ENCODE measurements around the gene KIF3B.
"Not testable (repeated sequence)": the region's sequence is repeated elsewhere in the genome, so short reads cannot be mapped to it uniquely, and the experiment has no call there.

The KIF3B gene

GRCh38 chr20:32355907-32356621 lies 78.6 kb downstream of the KIF3B start:
- H3K9me3 ChIP-seq (ENCODE audit: control extremely low read depth in 1 of 5, control insufficient read depth in 4 of 5, insufficient read depth in 2 of 5, low read depth in 1 of 5, low read length in 4 of 5); H3K36me3 ChIP-seq (ENCODE audit: control insufficient read depth in 4 of 4, insufficient read depth in 4 of 4, low read length in 3 of 4); H3K27me3 ChIP-seq (replicated peaks in 2 of 5; ENCODE audit: control insufficient read depth in 4 of 5, insufficient read depth in 5 of 5, low read length in 4 of 5); DNase-seq; POLR2A ChIA-PET: not testable (repeated sequence)
- CTCF ChIA-PET = interaction anchor here (1.4 to 2.0 kb wide), 3 partner anchors 8 to 19 kb away, joined by 3 to 5 read pairs (median 4); no protein-coding TSS in a partner anchor
- Histone ChIP-seq H3K27ac (ENCODE audit: insufficient read depth in 1 of 2, low read depth in 1 of 2, low read length in 2 of 2, poor library complexity in 1 of 2, severe bottlenecking in 2 of 2) (peak overlapping the region in 1 of 2 experiments; percentile 93), H3K4me3 (ENCODE audit: control insufficient read depth in 1 of 7, extremely low read depth in 1 of 7, insufficient read depth in 4 of 7, low read depth in 2 of 7, low read length in 6 of 7) (peak overlapping the region in 2 of 7 experiments; percentile 81 to 98), H3K4me1 (ENCODE audit: control extremely low read depth in 1 of 4, control insufficient read depth in 4 of 4, insufficient read depth in 4 of 4, low read length in 3 of 4) (peaks cover 17 to 34% (median 30%) of the 10 kb centered on the region in 4 experiments)
- WGBS (ENCODE audit: insufficient coverage) = 89% methylated on average over 3 of the region's 7 CpGs

- 32% methylated on average over 9 of the region's 13 CpGs for WGBS (ENCODE audit: insufficient coverage)
- peak overlapping the region in 1 of 2 experiments; percentile 93 for H3K27ac ChIP-seq (ENCODE audit: insufficient read depth in 1 of 2, low read depth in 1 of 2, low read length in 2 of 2, poor library complexity in 1 of 2, severe bottlenecking in 2 of 2)
- H3K27me3 ChIP-seq (replicated peaks in 2 of 5; ENCODE audit: control insufficient read depth in 4 of 5, insufficient read depth in 5 of 5, low read length in 4 of 5) = no peaks in the 10 kb centered on the region
- peak in 2 of 3 donors; percentile 42 to 45 for DNase-seq
- CTCF ChIA-PET = interaction anchor here (0.6 to 2.0 kb wide), 4 partner anchors 9 to 180 kb away, joined by 3 to 5 read pairs (median 4); no protein-coding TSS in a partner anchor
- H3K9me3 ChIP-seq (ENCODE audit: control extremely low read depth in 1 of 5, control insufficient read depth in 4 of 5, insufficient read depth in 2 of 5, low read depth in 1 of 5, low read length in 4 of 5) = no peaks in the 10 kb centered on the region
- H3K4me1 ChIP-seq (ENCODE audit: control extremely low read depth in 1 of 4, control insufficient read depth in 4 of 4, insufficient read depth in 4 of 4, low read length in 3 of 4) = peaks cover 17 to 35% (median 31%) of the 10 kb centered on the region in 4 experiments
- peak overlapping the region in 6 of 7 experiments; percentile 67 to 98 (median 80) for H3K4me3 ChIP-seq (ENCODE audit: control insufficient read depth in 1 of 7, extremely low read depth in 1 of 7, insufficient read depth in 4 of 7, low read depth in 2 of 7, low read length in 6 of 7)
- POLR2A ChIA-PET = no interaction called here
- no peaks in the 10 kb centered on the region for H3K36me3 ChIP-seq (ENCODE audit: control insufficient read depth in 4 of 4, insufficient read depth in 4 of 4, low read length in 3 of 4)
Measured at GRCh38 chr20:32356622-32357374, 79.3 kb downstream of the KIF3B start.

GRCh38 chr20:32357375-32357868 lies 80.0 kb downstream of the KIF3B start:
- POLR2A ChIA-PET = interaction anchor here (0.8 to 1.0 kb wide), 2 partner anchors 51 to 151 kb away, joined by 3 read pairs; no protein-coding TSS in a partner anchor
- DNase-seq = peak in 1 of 3 donors; percentile 6
- peak overlapping the region; percentile 85 to 93 for H3K27ac ChIP-seq (ENCODE audit: insufficient read depth in 1 of 2, low read depth in 1 of 2, low read length in 2 of 2, poor library complexity in 1 of 2, severe bottlenecking in 2 of 2)
- H3K4me3 ChIP-seq (ENCODE audit: control insufficient read depth in 1 of 7, extremely low read depth in 1 of 7, insufficient read depth in 4 of 7, low read depth in 2 of 7, low read length in 6 of 7) = peak overlapping the region; percentile 67 to 98 (median 81)
- H3K27me3 ChIP-seq (replicated peaks in 2 of 5; ENCODE audit: control insufficient read depth in 4 of 5, insufficient read depth in 5 of 5, low read length in 4 of 5) = no peaks in the 10 kb centered on the region
- no peaks in the 10 kb centered on the region for H3K36me3 ChIP-seq (ENCODE audit: control insufficient read depth in 4 of 4, insufficient read depth in 4 of 4, low read length in 3 of 4)
- H3K9me3 ChIP-seq (ENCODE audit: control extremely low read depth in 1 of 5, control insufficient read depth in 4 of 5, insufficient read depth in 2 of 5, low read depth in 1 of 5, low read length in 4 of 5) = no peaks in the 10 kb centered on the region
- WGBS (ENCODE audit: insufficient coverage) = 3% methylated on average over 11 of the region's 11 CpGs
- H3K4me1 ChIP-seq (ENCODE audit: control extremely low read depth in 1 of 4, control insufficient read depth in 4 of 4, insufficient read depth in 4 of 4, low read length in 3 of 4) = peaks cover 17 to 35% (median 31%) of the 10 kb centered on the region in 4 experiments
- CTCF ChIA-PET = interaction anchor here (1.4 to 2.0 kb wide), 2 partner anchors 9 to 13 kb away, joined by 3 to 5 read pairs; no protein-coding TSS in a partner anchor

GRCh38 chr20:32357869-32358631 lies 80.6 kb downstream of the KIF3B start, which contains the start of gene ASXL1:
TSS of gene ASXL1 (plus strand) at chr20:32358331. CDS start at chr20:32358776, 445 bp downstream.
- Histone ChIP-seq H3K27ac (ENCODE audit: insufficient read depth in 1 of 2, low read depth in 1 of 2, low read length in 2 of 2, poor library complexity in 1 of 2, severe bottlenecking in 2 of 2) (peak within 1 kb of the TSS; percentile 85 to 93), H3K27me3 (replicated peaks in 2 of 5; ENCODE audit: control insufficient read depth in 4 of 5, insufficient read depth in 5 of 5, low read length in 4 of 5) (no peaks in the 10 kb centered on the region), H3K4me3 (ENCODE audit: control insufficient read depth in 1 of 7, extremely low read depth in 1 of 7, insufficient read depth in 4 of 7, low read depth in 2 of 7, low read length in 6 of 7) (peak within 1 kb of the TSS; percentile 81 to 98 (median 94)), H3K36me3 (ENCODE audit: control insufficient read depth in 4 of 4, insufficient read depth in 4 of 4, low read length in 3 of 4) (no peaks in the 10 kb centered on the region), H3K9me3 (ENCODE audit: control extremely low read depth in 1 of 5, control insufficient read depth in 4 of 5, insufficient read depth in 2 of 5, low read depth in 1 of 5, low read length in 4 of 5) (no peaks in the 10 kb centered on the region), H3K4me1 (ENCODE audit: control extremely low read depth in 1 of 4, control insufficient read depth in 4 of 4, insufficient read depth in 4 of 4, low read length in 3 of 4) (peaks cover 17 to 39% (median 34%) of the 10 kb centered on the region in 4 experiments)
- CTCF ChIA-PET = interaction anchor here (2.0 kb wide), 1 partner anchor 13 kb away, joined by 5 read pairs; no protein-coding TSS in a partner anchor
- peak; percentile 98 to 99 (median 99) for DNase-seq
- WGBS (ENCODE audit: insufficient coverage) = under 1% methylated on average over 40 of the region's 83 CpGs
- POLR2A ChIA-PET = interaction anchor here (0.8 to 1.0 kb wide), 3 partner anchors 51 to 150 kb away, joined by 3 read pairs; no protein-coding TSS in a partner anchor

- POLR2A ChIA-PET = interaction anchor here (0.8 to 1.4 kb wide), 3 partner anchors 12 to 90 kb away, joined by 3 read pairs; no protein-coding TSS in a partner anchor
- Histone ChIP-seq H3K36me3 (ENCODE audit: control insufficient read depth in 4 of 4, insufficient read depth in 4 of 4, low read length in 3 of 4) (no peaks in the 10 kb centered on the region), H3K27me3 (replicated peaks in 2 of 5; ENCODE audit: control insufficient read depth in 4 of 5, insufficient read depth in 5 of 5, low read length in 4 of 5) (no peaks in the 10 kb centered on the region), H3K9me3 (ENCODE audit: control extremely low read depth in 1 of 5, control insufficient read depth in 4 of 5, insufficient read depth in 2 of 5, low read depth in 1 of 5, low read length in 4 of 5) (no peaks in the 10 kb centered on the region), H3K4me3 (ENCODE audit: control insufficient read depth in 1 of 7, extremely low read depth in 1 of 7, insufficient read depth in 4 of 7, low read depth in 2 of 7, low read length in 6 of 7) (peak overlapping the region; percentile 81 to 98 (median 93)), H3K4me1 (ENCODE audit: control extremely low read depth in 1 of 4, control insufficient read depth in 4 of 4, insufficient read depth in 4 of 4, low read length in 3 of 4) (peaks cover 17 to 42% (median 34%) of the 10 kb centered on the region in 4 experiments), H3K27ac (ENCODE audit: insufficient read depth in 1 of 2, low read depth in 1 of 2, low read length in 2 of 2, poor library complexity in 1 of 2, severe bottlenecking in 2 of 2) (peak overlapping the region; percentile 59 to 93)
- no CpG with 5 or more reads among the region's 35 CpGs for WGBS (ENCODE audit: insufficient coverage)
- no peak for DNase-seq
- CTCF ChIA-PET = interaction anchor here (1.0 kb wide), 1 partner anchor 85 kb away, joined by 3 read pairs; no protein-coding TSS in a partner anchor
Measured at GRCh38 chr20:32358632-32358882, 81.1 kb downstream of the KIF3B start.

- Histone ChIP-seq H3K4me3 (ENCODE audit: control insufficient read depth in 1 of 7, extremely low read depth in 1 of 7, insufficient read depth in 4 of 7, low read depth in 2 of 7, low read length in 6 of 7) (peak overlapping the region; percentile 74 to 98 (median 92)), H3K9me3 (ENCODE audit: control extremely low read depth in 1 of 5, control insufficient read depth in 4 of 5, insufficient read depth in 2 of 5, low read depth in 1 of 5, low read length in 4 of 5) (no peaks in the 10 kb centered on the region), H3K4me1 (ENCODE audit: control extremely low read depth in 1 of 4, control insufficient read depth in 4 of 4, insufficient read depth in 4 of 4, low read length in 3 of 4) (peaks cover 17 to 45% (median 34%) of the 10 kb centered on the region in 4 experiments), H3K36me3 (ENCODE audit: control insufficient read depth in 4 of 4, insufficient read depth in 4 of 4, low read length in 3 of 4) (no peaks in the 10 kb centered on the region), H3K27ac (ENCODE audit: insufficient read depth in 1 of 2, low read depth in 1 of 2, low read length in 2 of 2, poor library complexity in 1 of 2, severe bottlenecking in 2 of 2) (peak overlapping the region; percentile 59 to 80), H3K27me3 (replicated peaks in 2 of 5; ENCODE audit: control insufficient read depth in 4 of 5, insufficient read depth in 5 of 5, low read length in 4 of 5) (no peaks in the 10 kb centered on the region)
- POLR2A ChIA-PET = interaction anchor here (0.7 to 1.4 kb wide), 6 partner anchors 9 to 469 kb away, joined by 3 to 5 read pairs (median 3); no protein-coding TSS in a partner anchor
- peak; percentile 50 to 78 (median 74) for DNase-seq
- CTCF ChIA-PET = interaction anchor here (0.8 to 1.3 kb wide), 4 partner anchors 14 to 85 kb away, joined by 3 read pairs; no protein-coding TSS in a partner anchor
- WGBS (ENCODE audit: insufficient coverage) = 2% methylated on average over 30 of the region's 46 CpGs
Measured at GRCh38 chr20:32358883-32359632, 81.6 kb downstream of the KIF3B start.
